SKM-1 treated with dmso at 0.1 percent for 144 hours (cell line): Measurements from ENCODE around the gene DAGLB.
A peak's percentile ranks its signal among the peaks of the same experiment; 100 is the strongest.

Source experiments
- DNase-seq: peaks from one replicate; lab custom pipeline; 2025; ENCODE audit not compliant: unreplicated experiment; lab: John Stamatoyannopoulos, UW

DAGLB gene, protein sequence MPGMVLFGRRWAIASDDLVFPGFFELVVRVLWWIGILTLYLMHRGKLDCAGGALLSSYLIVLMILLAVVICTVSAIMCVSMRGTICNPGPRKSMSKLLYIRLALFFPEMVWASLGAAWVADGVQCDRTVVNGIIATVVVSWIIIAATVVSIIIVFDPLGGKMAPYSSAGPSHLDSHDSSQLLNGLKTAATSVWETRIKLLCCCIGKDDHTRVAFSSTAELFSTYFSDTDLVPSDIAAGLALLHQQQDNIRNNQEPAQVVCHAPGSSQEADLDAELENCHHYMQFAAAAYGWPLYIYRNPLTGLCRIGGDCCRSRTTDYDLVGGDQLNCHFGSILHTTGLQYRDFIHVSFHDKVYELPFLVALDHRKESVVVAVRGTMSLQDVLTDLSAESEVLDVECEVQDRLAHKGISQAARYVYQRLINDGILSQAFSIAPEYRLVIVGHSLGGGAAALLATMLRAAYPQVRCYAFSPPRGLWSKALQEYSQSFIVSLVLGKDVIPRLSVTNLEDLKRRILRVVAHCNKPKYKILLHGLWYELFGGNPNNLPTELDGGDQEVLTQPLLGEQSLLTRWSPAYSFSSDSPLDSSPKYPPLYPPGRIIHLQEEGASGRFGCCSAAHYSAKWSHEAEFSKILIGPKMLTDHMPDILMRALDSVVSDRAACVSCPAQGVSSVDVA

GRCh38 chr7:6447581-6448199, at the start of gene DAGLB:
TSS of gene DAGLB (minus strand) at chr7:6447954. CDS start at chr7:6447842, 112 bp downstream.
- peak; percentile 86 for DNase-seq

DNA sequence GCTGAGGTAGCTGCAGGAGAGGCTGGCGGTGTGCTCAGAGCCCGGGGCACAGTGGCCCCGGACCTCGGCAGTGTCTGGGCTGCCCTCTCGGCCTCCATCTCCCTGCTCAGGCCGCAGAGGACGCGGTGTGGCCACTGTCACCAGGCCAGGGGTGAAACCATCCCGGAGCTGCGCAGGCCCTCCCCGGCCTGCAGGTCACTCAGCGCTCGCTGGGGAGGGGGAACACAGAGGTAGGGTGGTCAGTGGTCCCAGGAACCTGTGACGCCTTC, 49.8 kb upstream of the DAGLB start:
- DNase-seq: no peak

DNA sequence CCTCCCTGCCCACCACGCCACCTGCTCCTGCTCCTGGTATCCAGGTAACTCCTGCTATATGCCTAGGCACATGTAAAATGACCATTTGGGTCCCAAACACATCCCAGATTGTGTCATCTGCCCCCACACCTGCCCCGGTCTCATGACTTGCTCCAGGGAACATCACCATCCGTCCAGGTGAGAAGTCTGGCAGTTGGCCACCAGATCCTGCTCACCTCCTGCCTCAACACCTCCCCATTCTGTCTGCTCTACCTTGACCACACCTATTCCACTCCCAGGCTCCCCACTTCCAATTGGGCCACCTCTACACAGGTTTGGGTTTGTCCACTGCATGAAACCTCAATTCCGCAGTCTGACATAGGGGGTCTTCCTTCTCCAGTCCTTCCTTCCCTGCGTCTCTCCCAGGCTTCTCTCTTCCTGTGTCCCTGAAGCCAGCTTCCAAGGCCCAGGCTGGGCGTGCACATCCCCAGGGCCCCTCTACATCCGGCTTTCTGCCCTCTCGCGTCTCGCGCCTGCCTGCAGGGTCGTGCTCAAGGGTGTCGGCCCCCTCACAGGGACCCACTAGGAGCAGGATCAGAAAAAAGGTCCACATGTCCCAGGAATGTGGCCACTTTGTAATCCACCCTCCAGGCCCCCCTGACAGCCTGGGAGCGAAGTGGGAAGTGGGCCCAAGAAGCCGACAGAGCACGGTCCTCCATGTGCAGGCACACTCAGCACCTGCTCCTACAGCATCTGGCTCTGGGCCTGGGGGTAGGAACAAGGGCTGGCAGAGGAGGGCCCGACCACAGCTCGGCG, 49.3 kb upstream of the DAGLB start:
- no peak for DNase-seq

DNA sequence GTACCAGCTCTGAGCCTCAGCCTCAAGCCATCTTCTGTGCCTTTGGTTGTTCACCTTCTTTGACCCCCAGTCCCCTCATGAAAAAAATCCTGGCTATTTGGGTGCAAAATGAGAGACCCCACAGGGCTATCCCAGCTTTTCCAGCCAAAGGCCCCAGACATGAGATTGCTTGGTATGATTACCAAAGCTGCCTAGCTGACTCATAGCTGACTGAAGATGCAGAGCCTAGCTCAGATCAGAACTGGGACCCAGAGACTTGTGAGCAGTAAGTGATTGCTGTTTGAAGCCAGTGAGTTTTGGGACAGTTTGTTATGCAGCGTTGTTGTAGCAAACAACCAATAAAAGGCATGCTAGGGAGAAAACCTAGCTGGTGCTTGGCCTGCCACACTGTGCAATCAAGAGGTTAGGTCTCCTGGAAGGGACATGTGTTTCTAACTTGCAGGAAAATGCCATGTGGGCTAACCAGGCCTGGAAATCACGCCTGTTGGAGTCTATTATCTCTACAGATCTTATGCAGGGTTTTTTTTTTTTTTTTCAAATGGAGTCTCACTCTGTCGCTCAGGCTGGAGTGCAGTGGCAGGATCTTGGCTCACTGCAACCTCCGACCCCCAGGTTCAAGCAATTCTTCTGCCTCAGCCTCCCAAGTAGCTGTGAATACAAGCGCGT, 48.0 kb upstream of the DAGLB start:
- no peak for DNase-seq

DNA sequence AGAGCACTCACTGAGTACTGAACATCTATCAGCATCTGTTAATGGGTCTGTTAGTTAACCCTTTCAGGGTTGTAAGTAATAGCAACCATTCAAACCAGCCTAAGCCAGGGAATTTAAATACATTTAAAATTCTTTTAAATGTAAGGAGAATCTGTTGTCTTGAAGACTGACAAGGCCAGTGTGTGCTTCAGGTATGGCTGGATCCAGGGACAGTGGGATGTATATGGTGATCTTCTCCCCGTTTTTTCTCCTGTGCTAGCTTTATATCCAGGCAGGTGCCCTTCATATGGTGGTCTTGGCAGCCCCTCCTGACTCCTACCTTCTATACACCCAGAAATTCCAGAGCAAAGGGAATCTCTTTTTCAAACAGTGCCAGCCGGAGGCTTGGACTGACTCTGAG, 46.6 kb upstream of the DAGLB start:
- no peak for DNase-seq

- DNase-seq: no peak
Observed at GRCh38 chr7:6491194-6491593, 43.4 kb upstream of the DAGLB start.

DNA sequence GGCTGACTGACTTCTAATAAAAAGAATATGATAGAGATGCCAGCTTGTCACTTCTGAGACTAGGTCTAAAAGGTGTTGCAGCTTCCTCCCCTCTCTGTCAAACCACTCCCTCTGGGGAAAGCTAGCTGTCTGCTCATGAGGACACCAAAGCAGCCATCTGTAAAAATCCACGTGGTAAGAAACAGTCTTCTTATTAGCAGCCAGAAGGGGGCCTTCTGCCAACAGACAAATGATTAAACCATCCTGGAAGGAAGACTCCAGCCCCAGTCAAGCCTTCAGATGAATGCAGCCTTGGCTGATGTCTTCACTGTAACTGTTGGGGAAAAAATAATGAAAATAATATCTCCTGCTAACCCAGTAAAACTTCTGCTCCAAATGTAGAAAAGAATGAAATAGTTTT, 41.9 kb upstream of the DAGLB start:
- DNase-seq: peak; percentile 3

DNA sequence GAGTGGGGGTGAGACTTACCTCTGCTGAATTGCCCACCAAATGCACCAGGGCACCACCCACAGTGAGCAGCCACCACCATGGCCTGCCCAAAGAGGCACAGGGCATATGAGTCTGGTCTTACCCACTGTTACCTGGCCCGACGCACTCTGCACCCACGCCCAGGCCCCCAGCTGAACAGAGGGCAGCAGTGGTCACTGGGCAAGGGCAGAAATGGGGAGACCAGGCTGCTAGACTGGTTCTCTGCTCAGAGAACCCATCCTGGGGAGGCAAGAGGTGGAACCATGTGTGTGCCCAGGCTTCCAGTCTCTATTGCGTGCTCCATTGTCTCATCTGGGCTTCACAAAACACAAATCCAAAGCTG, 39.4 kb upstream of the DAGLB start:
- no peak for DNase-seq

DNA sequence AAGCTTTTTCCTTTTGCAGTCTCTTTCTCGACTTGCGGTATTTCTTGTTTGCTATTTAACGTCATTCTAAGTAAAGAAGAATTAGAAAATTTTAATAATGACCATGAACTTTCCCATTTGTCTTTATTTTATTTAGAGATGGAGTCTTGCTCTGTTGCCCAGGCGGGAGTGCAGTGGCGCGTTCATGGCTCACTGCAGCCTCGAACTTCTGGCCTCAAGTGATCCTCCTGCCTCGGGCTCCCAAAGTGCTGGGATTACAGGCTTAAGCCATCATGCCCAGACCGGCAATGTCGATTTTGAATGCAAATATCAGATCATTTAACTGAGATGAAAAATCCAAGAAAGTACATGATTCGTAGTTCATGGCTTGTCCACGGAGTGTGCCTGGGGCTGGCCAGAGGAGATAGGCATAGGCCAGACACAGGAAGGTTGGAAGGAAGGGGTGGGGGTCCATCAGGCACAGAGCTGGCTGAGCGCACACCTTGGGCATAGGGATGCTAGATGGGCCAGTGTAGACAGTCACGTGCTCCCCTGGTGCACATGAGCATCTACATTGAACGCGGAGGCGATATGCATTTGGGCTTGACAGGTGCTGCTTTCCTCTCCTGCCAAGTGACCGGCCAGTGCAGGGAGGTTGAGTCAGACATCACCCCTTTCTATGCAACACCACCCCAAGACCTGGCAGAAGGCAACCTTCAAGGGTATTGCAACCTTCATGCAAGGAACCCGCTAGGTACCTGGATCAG, 38.9 kb upstream of the DAGLB start:
- no peak for DNase-seq

DNA sequence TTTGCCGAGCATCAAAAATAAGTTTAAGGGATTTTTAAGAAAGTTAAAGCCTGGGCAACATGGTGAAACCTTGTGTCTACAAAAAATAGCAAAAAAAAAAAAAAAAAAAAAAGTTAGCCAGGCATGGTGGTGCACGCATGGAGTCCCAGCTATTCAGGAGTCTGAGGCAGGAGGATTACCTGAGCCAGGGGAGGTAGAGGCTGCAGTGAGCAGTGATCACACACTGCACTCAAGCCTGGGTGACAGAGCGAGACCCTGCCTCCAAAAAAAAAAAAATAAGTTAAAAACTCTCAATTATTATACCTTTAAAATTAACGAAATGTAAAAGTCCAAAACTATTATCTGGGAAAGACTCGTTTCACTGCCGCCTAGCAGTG, 35.0 kb upstream of the DAGLB start:
- no peak for DNase-seq

- no peak for DNase-seq
Observed at GRCh38 chr7:6482307-6482706, 34.6 kb upstream of the DAGLB start.

DNA sequence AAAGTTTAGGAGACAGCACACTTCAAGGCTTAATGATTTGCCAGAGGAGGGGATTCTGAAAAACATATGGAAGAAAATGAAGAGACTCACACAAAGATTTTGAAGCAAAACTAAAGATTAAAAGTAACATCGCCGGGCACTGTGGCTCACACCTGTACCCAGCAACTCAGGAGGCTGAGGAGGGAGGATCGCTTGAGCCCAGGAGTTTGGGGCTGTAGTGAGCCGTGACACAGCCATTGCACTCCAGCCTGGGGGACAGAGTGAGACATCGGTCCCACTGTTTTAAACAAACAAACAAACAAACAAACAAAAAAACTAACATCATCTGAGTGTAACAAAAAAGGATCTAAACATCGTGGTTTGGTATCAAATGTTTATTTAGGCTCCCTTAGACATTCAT, 33.7 kb upstream of the DAGLB start:
- DNase-seq: no peak

DNA sequence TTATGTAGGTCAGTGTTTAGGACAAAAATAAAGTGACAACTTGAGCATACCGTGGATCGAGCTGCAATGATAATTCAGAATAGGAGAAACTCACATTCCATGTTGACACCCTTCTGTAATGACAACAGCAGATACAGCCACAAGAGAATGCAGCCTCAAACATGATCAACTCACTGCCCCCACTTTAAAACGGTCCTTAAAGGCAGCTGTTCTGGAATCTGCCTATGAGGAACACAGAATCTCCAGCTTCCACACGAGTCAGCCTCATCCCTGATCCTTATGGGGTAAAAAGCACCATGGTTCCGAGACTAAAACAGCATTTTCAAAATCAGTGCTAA, 32.5 kb upstream of the DAGLB start:
- DNase-seq: no peak

DNA sequence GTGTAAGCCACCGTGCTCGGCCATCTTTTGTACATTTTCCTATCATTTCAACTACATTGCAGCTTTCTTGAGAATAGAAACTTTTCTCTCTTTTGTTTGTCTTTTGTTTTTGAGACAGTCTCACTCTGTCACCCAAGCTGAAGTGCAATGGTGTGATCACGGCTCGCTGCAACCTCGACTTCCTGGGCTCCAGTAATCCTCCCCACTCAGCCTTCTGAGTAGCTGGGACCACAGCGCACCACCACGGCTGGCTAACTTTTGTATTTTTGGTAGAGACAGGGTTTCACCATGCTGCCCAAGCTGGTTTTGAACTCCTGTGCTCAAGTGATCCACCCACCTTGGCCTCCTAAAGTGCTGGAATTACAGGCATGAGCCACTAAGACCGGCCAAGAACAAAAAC, 31.3 kb upstream of the DAGLB start:
- no peak for DNase-seq

DNA sequence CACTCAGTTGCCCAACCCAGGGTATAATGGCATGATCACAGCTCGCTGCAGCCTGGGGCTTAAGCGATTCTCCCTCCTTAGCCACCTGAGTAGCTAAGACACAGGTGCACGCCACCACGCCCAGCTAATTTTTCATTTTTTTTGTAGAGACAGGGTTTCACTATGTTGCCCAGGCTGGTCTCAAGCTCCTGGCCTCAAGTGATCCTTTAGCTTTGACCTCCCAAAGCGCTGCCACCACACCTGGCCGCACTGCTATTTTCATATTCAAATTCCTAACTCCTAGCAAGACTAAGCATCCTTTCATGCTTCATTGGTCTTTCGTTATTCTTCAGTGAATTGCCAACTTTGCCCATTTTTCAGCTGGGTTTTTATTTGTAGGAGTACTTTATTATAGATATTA, 30.4 kb upstream of the DAGLB start:
- DNase-seq: no peak

DNA sequence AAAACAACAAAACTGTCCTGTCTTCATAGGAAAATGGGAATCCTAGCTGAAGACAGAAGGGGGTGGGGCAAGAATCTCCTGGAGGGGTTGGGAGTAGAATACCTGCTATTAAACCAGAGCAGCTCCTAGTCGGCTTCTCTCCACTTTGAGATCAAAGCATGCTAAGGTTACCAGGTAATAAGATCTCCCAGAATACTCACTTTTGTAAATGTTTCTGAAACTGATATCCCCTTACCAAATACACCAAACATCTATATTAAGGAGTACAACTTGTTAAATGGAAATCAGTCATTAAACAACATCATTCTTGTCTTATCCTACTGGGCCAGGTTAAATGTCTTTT, 29.5 kb upstream of the DAGLB start:
- no peak for DNase-seq

DNA sequence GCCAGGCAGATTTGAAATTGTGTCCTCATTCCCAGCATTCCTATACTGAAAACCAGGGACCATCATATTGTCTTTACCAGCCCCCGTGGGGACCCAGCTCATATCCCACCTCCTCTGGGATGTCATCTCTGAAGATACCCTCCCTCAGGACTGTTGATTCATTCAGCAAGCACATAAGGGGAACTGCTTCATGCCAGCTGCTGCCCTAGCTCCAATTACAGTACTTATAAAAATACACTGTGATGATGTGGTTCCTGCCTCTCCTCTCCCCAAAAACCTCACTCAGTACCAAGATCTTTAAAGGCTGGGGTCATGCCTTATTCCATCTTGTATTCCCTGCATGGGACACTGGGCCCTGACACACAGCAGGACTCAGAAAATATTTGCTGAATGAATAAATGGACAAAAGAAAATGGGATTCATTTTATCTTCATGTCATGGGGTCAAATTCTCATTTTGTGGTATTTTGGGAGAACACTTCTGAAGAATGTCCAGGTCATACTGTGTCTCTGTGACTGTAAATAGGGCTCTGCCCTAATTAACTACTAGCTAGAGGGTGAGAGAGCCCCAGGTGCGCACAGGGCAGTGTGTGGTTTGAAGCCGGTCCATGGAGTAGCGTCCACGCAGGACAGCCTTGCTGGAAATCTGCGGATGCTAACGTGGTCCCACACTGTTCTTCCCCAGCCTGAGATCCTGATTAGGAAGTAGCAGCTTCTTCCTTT, 29.0 kb upstream of the DAGLB start:
- DNase-seq: no peak

- DNase-seq: no peak
Observed at GRCh38 chr7:6475433-6476186, 27.9 kb upstream of the DAGLB start.

DNA sequence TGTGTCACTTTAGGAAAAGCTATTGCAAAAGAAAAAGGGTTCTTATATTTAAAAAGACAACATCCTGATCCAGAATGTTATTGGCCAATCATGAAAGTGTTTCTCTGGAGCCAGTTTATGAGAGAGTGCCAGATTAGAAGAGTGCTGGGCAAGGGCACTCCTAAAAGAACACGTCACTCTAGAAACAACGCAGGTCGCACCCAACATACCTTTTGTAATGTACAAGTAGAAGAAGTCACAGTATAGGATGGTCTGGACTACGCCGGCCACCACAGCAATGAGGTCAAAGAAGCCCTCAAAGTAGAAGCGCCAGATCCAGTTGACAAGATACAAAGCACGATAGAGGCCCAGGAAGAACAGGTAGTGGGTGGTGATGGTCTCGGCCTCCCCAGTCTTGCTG, 18.1 kb upstream of the DAGLB start:
- no peak for DNase-seq
